Epithelial cell of esophagus (primary cell): ENCODE measurements around the gene NEB.
"Not testable (repeated sequence)": the region's sequence is repeated elsewhere in the genome, so short reads cannot be mapped to it uniquely, and the experiment has no call there.

Source experiments
- DNase-seq: peaks from one replicate; pipeline ENCODE4 v3.0.0; 2010; ENCODE audit warnings: low read depth
- H3K4me3 ChIP-seq: 2 replicates; pipeline ENCODE4 v1.5.1; 2011; ENCODE audit warnings: mild to moderate bottlenecking, low read length, control low read depth
- CTCF ChIP-seq: IDR thresholded peaks from 2 replicates; pipeline ENCODE4 v1.5.1; 2011; ENCODE audit warnings: low read depth, mild to moderate bottlenecking, low read length, control low read depth, inconsistent platforms; ENCODE audit not compliant: insufficient read depth; ENCODE audit errors: missing control alignments

The NEB gene

GRCh38 chr2:151655663-151656398, 78.4 kb downstream of the NEB start:
- no peak overlapping the region for H3K4me3 ChIP-seq

GRCh38 chr2:151654891-151655290, 79.4 kb downstream of the NEB start:
- TF ChIP-seq CTCF = no peak
- H3K4me3 ChIP-seq = no peak overlapping the region
- DNase-seq = no peak

More at GRCh38 chr2:151655663-151656398, 78.4 kb downstream of the NEB start:
- no peak for DNase-seq
- TF ChIP-seq CTCF = no peak

GRCh38 chr2:151654085-151654484, 80.2 kb downstream of the NEB start:
- H3K4me3 ChIP-seq = no peak overlapping the region
- DNase-seq = no peak
- TF ChIP-seq CTCF = no peak

GRCh38 chr2:151651274-151651673, 83.0 kb downstream of the NEB start:
- H3K4me3 ChIP-seq = no peak overlapping the region
- DNase-seq = no peak
- TF ChIP-seq CTCF = no peak

GRCh38 chr2:151650456-151650855, 83.8 kb downstream of the NEB start:
- no peak overlapping the region for H3K4me3 ChIP-seq
- DNase-seq = no peak
- TF ChIP-seq CTCF = no peak

- no peak for DNase-seq
- TF ChIP-seq CTCF = no peak
- H3K4me3 ChIP-seq = no peak overlapping the region
Observed at GRCh38 chr2:151649966-151650365, 84.3 kb downstream of the NEB start.

- TF ChIP-seq CTCF = no peak
- no peak overlapping the region for H3K4me3 ChIP-seq
- DNase-seq = no peak
Observed at GRCh38 chr2:151649400-151649799, 84.9 kb downstream of the NEB start.

GRCh38 chr2:151646512-151646911, 87.8 kb downstream of the NEB start:
- not testable (repeated sequence) for H3K4me3 ChIP-seq

More at GRCh38 chr2:151646512-151646911, 87.8 kb downstream of the NEB start:
- not testable (repeated sequence) for DNase-seq
